Activated naive CD4-positive, alpha-beta T cell treated with Interleukin-2 at 50 U/mL for 16 hours (primary cell): ENCODE results near the gene WDR19.

ENCODE experiments used
- DNase-seq: peaks from one replicate; pipeline ENCODE4 v3.0.0-alpha.2; 2020

WDR19 gene

DNA sequence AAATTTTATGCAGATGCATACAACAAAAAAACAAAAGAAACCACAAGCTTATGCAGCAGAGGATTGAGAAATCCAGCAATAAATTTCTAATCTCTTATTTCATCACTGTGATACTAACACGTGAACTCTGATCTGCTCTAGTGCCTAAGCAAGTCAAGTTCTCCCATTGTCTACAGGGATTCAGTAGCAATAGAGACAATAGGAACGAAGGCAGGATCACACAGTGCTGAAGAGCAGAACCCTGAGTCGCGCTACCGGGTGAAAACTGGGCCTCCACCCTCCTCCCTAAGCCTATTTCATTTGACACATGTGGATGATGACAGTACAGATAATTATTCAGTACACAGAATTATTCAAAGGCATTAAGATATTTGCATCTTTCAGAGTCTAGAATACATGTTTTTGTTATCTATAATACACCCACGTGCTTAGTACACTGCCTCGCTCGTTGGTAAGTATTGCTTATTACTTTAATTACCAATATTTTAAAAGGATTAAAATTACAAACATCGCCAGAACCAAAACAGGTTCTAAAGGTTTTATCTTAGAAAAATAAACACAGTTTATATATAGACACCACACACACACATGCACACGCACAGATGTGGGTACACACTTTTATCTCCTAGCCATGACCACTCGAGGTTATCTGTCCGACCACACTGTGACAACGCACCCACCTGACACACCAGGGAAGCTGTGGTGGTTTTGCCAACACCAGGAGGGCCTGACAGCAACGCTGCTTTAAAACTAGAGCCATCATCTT, 123.8 kb downstream of the WDR19 start:
- no peak for DNase-seq

DNA sequence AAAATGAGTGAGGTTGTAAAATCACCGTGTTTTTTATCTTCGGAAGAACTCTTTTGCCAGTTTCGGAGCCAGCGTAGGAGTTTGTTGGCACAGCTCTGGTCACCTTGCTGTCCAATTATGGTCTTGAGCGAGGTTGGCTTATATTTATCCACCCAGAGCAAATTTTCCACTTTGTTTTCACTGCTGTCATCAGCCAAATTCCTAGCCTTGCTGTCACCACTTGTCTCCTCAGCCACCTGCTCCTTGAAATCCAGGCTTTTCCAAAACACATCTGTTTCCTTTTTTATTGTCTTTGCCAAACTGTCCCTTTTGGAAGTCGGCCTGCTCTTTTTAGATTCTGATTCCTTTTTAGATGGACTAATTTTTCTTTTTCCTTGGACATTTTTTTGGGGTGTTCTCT, 126.3 kb downstream of the WDR19 start:
- DNase-seq, result no peak

DNA sequence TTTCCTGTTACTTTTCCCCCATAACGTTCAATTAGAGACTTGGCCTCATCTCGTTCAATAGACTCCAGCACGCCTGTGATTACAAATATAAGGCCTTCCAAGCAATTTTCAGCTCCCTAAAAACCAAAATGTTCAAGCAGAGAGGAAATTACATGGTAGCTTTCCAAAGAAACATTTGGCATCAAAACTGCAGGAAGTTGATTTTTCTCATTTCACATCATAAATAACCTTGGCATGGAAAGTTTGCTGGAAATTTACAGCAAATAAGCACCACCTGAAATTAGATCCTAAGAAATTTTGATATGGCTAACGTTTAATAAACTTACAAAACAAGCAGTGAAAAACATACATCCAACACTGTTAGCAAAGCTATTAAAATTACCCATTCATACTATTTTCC, 130.5 kb downstream of the WDR19 start:
- DNase-seq, result no peak

DNA sequence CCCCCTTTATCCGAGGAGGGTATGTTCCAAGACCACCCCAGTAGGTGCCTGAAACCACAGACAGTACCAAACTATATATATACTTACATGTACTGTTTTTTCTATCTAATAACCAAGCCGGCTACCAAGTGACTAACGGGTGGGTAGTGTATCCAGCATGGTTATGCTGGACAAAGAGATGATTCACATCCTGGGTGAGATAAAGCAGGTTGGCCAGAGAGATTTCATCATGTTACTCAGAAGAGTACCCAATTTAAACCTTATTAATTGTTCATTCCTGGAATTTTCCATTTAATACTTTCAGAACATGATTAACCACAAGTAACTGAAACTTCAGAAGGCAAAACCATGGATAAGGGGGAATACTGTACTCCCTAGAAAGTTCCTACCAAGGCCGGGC, 137.3 kb downstream of the WDR19 start:
- DNase-seq, result no peak

DNA sequence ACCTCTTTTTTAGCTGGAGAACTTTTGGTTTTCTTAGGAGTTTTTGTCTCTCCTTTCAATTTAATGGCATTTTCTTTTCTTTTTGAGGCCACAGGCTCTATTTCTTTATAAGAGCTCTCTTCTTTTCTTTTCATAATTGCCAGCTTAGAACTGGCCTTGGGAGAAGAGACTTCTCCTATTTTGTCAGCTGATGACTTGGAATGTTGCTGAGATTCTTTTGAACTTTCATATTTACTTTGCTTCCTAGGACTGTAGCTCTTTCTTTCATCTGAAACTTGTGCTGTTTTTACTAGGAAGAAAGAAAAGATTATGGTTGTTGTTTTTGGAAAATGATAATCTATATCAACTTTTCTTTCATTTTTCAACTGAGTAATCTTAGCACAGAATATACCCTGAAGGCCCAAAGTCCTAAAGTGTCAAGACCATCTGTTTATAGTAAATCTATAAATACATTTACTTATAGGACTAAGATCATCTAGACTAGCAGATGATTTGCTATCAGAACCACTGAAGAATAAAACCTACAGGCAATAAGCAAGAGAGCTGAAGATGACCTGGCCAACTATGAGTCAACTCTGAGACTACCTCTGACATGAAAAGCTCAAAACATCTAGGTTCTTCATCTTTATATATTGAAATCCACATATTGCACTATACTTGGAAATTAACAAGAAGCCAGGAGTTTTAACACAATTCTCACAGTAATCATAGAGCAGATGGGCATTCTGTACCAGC, 138.2 kb downstream of the WDR19 start:
- no peak for DNase-seq

DNA sequence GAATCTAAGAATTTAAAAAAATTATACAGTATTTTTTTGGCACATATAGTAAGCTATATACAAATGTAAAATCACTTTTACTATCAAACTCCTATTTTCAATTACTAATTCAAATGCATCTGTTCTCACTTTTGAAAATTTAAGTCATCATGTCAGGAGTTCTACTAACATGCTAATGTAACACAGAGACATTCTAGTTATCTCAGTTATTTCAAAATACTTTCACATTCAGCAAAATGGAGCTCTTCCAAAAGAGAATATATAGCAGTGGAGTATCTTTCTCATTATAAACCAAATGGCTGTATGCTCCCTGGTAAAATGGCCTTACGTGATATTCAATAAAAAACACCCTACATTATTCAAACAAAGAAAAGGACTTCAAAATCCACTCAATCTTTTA, 141.5 kb downstream of the WDR19 start:
- no peak for DNase-seq

DNA sequence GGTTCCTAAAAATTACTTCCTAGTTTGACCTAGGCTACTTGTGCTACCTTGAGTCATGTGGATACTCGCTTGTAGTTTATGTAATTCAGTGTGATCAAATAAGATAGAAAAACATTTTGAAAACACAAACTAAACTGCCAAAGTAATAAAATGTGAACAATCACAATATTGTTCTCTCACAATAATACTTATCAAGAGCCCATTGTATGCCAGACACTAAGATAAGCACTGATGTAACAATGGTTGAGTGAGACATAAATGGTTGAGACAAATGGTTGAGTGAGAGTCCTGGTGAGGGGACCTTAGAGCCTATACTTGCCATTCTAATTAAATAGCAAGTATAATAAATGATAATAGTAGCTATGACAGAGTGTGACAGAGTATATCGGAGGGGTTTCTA, 142.1 kb downstream of the WDR19 start:
- no peak for DNase-seq

DNA sequence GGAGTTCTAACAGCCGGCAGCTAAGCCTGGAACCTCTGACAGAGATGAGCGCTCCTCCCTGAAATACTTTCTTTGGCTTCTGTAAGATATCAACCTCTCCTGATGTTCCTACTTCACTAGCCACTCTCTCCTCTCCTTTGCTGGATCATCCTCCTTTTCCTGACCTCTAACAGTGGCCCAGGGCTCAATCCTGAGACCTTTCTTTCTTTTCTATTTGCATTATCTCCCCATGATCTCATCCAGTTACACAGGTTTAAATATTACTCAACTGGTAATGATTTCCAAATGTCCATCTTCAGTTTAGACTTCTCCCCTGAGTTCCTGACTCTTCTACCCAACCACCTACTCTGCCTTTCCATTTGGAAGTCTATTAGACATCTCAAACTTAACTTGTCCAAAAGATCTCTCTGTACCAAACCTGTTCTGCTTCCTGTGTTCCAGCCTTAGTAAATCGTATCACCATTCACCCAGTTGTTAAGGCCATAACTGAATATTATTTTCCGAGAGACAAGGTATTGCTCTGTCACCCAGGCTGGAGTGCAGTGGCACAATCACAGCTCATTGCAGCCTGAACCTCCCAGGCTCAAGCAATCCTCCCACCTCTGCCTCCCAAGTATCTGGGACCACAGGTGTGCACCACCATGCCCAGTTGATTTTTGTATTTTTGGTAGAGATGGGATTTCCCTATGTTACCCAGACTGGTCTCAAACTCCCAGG, 142.7 kb downstream of the WDR19 start:
- DNase-seq, result no peak

DNA sequence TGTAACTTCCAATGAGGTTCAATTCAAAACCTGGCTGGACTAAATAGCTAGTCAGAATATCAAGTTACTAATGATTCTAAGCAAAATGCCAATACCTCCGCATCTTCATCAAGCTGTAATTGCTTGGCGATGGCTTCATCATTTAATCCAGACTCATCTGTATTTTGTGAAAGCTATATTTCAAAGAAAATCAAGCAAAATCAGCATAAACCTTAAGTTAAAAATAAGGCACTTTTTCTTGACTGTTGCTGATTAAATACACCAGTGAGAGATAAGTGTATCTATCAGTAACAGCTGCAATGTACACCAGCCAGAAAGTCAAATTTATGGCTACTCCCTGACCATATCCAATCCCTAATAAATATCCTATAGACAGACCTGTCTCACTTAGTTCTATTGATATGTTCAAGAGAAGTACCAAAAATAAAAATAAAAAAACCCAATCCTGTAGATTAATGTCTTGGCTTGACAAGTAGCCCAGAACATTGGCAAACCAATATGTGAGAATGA, 144.2 kb downstream of the WDR19 start:
- DNase-seq, result no peak

DNA sequence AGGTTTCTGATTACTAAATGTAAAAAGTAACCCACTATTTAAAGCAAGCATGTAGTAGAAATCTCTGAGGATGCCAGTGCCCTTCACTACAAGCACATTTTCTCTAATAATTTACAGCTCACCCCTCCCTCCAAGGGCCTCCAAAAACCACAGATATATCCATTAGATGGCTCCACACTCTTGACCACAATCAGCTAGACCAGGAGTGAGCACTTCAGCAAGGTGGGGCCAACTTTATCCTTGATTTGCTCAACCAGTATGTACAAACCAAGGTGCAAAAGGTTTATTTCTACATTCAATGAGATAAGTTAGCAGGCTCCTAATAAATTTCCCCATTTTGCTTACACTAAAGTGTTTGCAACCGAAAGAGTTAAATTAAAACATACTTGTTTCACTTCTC, 148.0 kb downstream of the WDR19 start:
- no peak for DNase-seq

DNA sequence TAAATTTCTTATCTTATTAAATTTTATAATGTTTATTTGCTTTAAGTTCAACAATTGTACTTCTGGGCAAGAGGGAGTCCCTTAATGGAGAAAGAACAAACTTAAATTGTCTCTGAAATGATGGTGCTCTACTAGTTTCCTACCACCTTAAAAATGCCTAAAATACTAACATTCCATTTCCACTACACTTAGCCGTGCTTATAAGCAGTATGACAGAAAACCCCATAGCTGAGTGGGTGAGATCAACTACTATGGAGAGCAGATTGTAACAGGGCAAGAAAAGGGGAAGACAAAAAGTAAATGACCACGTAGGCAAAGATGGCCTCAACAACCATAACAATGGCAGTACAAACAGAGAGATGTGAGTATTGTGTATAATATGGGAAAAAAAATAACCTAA, 148.9 kb downstream of the WDR19 start:
- DNase-seq, result no peak
